ENCODE measurements around the gene TRAPPC13. TPM values are rescaled to one million over a fixed set of nuclear protein-coding genes. Genes with fewer than 3 reads are reported as not detected.
"Not testable (repeated sequence)": the region's sequence is repeated elsewhere in the genome, so short reads cannot be mapped to it uniquely, and the experiment has no call there.

TRAPPC13 gene
- total RNA-seq, 1 donor from 2014 or later: 20.3 TPM

GRCh38 chr5:65674749-65675148, 49.9 kb downstream of the TRAPPC13 start:
- H3K4me3 Mint-ChIP-seq (ENCODE audit: unreplicated experiment): no peak overlapping the region
- TF ChIP-seq, protein P1, sequence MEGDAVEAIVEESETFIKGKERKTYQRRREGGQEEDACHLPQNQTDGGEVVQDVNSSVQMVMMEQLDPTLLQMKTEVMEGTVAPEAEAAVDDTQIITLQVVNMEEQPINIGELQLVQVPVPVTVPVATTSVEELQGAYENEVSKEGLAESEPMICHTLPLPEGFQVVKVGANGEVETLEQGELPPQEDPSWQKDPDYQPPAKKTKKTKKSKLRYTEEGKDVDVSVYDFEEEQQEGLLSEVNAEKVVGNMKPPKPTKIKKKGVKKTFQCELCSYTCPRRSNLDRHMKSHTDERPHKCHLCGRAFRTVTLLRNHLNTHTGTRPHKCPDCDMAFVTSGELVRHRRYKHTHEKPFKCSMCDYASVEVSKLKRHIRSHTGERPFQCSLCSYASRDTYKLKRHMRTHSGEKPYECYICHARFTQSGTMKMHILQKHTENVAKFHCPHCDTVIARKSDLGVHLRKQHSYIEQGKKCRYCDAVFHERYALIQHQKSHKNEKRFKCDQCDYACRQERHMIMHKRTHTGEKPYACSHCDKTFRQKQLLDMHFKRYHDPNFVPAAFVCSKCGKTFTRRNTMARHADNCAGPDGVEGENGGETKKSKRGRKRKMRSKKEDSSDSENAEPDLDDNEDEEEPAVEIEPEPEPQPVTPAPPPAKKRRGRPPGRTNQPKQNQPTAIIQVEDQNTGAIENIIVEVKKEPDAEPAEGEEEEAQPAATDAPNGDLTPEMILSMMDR (IDR thresholded peaks at IDR 0.05; ENCODE audit: unreplicated experiment): no peak
- H3K36me3 Mint-ChIP-seq (ENCODE audit: low read depth, unreplicated experiment): peaks cover 19% of the 10 kb centered on the region
- H3K9me3 Mint-ChIP-seq (ENCODE audit: unreplicated experiment): no peaks in the 10 kb centered on the region
- no peaks in the 10 kb centered on the region for H3K4me1 Mint-ChIP-seq (ENCODE audit: unreplicated experiment)
- no peak for DNase-seq (ENCODE audit: low spot score)
- no peak overlapping the region for H3K27ac Mint-ChIP-seq (ENCODE audit: unreplicated experiment)
- H3K27me3 Mint-ChIP-seq (ENCODE audit: unreplicated experiment): peaks cover 2% of the 10 kb centered on the region

- H3K27me3 Mint-ChIP-seq (ENCODE audit: unreplicated experiment); DNase-seq (ENCODE audit: low spot score); H3K9me3 Mint-ChIP-seq (ENCODE audit: unreplicated experiment); H3K27ac Mint-ChIP-seq (ENCODE audit: unreplicated experiment); H3K4me3 Mint-ChIP-seq (ENCODE audit: unreplicated experiment); H3K4me1 Mint-ChIP-seq (ENCODE audit: unreplicated experiment): not testable (repeated sequence)
- peaks cover 24% of the 10 kb centered on the region for H3K36me3 Mint-ChIP-seq (ENCODE audit: low read depth, unreplicated experiment)
These were observed 51.2 kb downstream of the TRAPPC13 start for GRCh38 chr5:65676056-65676455.

- H3K9me3 Mint-ChIP-seq (ENCODE audit: unreplicated experiment): no peaks in the 10 kb centered on the region
- H3K27me3 Mint-ChIP-seq (ENCODE audit: unreplicated experiment): peaks cover 3% of the 10 kb centered on the region
- H3K4me3 Mint-ChIP-seq (ENCODE audit: unreplicated experiment): no peak overlapping the region
- peaks cover 4% of the 10 kb centered on the region for H3K4me1 Mint-ChIP-seq (ENCODE audit: unreplicated experiment)
- TF ChIP-seq, protein P1 (IDR thresholded peaks at IDR 0.05; ENCODE audit: unreplicated experiment): no peak
- DNase-seq (ENCODE audit: low spot score): no peak
- peaks cover 22% of the 10 kb centered on the region for H3K36me3 Mint-ChIP-seq (ENCODE audit: low read depth, unreplicated experiment)
- no peak overlapping the region for H3K27ac Mint-ChIP-seq (ENCODE audit: unreplicated experiment)
These were observed 57.3 kb downstream of the TRAPPC13 start for GRCh38 chr5:65682148-65682547.

GRCh38 chr5:65693121-65693520, 68.3 kb downstream of the TRAPPC13 start:
- H3K4me3 Mint-ChIP-seq (ENCODE audit: unreplicated experiment): no peak overlapping the region
- H3K27ac Mint-ChIP-seq (ENCODE audit: unreplicated experiment): no peak overlapping the region
- TF ChIP-seq, protein P1 (IDR thresholded peaks at IDR 0.05; ENCODE audit: unreplicated experiment): no peak
- H3K4me1 Mint-ChIP-seq (ENCODE audit: unreplicated experiment): no peaks in the 10 kb centered on the region
- no peak for DNase-seq (ENCODE audit: low spot score)
- peaks cover 3% of the 10 kb centered on the region for H3K36me3 Mint-ChIP-seq (ENCODE audit: low read depth, unreplicated experiment)
- no peaks in the 10 kb centered on the region for H3K27me3 Mint-ChIP-seq (ENCODE audit: unreplicated experiment)
- H3K9me3 Mint-ChIP-seq (ENCODE audit: unreplicated experiment): no peaks in the 10 kb centered on the region

GRCh38 chr5:65695162-65695755, 70.4 kb downstream of the TRAPPC13 start:
- no peaks in the 10 kb centered on the region for H3K4me1 Mint-ChIP-seq (ENCODE audit: unreplicated experiment)
- H3K27ac Mint-ChIP-seq (ENCODE audit: unreplicated experiment): no peak overlapping the region
- no peak overlapping the region for H3K4me3 Mint-ChIP-seq (ENCODE audit: unreplicated experiment)
- TF ChIP-seq, protein P1 (IDR thresholded peaks at IDR 0.05; ENCODE audit: unreplicated experiment): no peak
- no peak for DNase-seq (ENCODE audit: low spot score)
- no peaks in the 10 kb centered on the region for H3K36me3 Mint-ChIP-seq (ENCODE audit: low read depth, unreplicated experiment)
- H3K9me3 Mint-ChIP-seq (ENCODE audit: unreplicated experiment): no peaks in the 10 kb centered on the region
- no peaks in the 10 kb centered on the region for H3K27me3 Mint-ChIP-seq (ENCODE audit: unreplicated experiment)

Measured in endothelial cell (in vitro differentiated cells).